ENCODE measurements around the gene KCTD17. TPM values are rescaled to one million over a fixed set of nuclear protein-coding genes. Genes with fewer than 3 reads are reported as not detected.

The KCTD17 gene
- polyA plus RNA-seq, 3 donors = 8.4 to 40.0 (median 9.0) TPM

DNA sequence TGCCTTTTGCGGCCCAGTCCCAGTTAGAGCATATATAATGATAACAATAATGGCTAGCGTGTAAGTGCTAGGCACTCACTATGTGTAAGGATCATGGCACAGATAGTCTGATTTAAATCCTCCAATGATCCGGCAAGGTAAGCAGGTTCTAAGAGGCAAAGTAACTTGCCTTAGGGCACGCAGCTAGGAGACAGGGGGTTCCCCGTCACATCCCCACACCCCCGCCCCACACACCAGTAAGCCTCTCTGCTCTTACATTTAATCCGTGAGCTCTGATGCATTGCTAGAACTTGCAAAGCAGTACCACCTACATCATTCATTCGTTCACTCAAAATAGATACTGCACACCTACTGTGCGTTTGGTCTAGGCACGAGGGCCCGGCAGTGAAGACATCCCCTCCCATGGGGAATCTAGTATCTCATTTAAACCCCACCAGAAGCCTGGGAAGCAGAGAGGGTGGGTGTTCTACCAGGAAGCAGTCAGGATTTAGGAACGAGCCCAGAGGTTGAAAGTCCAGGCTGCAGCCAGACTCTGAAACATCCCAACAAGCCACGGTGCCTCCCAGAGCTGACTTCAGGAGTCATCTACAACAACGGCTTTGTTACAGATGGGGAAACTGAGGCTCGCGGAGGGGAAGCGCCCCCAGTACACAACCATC lies 37.3 kb downstream of the KCTD17 start:
- H3K79me2 ChIP-seq (ENCODE audit: insufficient read depth, low read length) = no peaks in the 10 kb centered on the region
- H3K4me3 ChIP-seq (replicated peaks in 1 of 3; ENCODE audit: low read depth in 2 of 3, low read length in 3 of 3) = no peak overlapping the region
- TF ChIP-seq, protein P1, sequence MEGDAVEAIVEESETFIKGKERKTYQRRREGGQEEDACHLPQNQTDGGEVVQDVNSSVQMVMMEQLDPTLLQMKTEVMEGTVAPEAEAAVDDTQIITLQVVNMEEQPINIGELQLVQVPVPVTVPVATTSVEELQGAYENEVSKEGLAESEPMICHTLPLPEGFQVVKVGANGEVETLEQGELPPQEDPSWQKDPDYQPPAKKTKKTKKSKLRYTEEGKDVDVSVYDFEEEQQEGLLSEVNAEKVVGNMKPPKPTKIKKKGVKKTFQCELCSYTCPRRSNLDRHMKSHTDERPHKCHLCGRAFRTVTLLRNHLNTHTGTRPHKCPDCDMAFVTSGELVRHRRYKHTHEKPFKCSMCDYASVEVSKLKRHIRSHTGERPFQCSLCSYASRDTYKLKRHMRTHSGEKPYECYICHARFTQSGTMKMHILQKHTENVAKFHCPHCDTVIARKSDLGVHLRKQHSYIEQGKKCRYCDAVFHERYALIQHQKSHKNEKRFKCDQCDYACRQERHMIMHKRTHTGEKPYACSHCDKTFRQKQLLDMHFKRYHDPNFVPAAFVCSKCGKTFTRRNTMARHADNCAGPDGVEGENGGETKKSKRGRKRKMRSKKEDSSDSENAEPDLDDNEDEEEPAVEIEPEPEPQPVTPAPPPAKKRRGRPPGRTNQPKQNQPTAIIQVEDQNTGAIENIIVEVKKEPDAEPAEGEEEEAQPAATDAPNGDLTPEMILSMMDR (IDR thresholded peaks at IDR 0.05) = no peak
- 91% methylated on average over 13 of the region's 17 CpGs for WGBS (ENCODE audit: insufficient coverage)
- Mint-ChIP-seq H3K9me3 (no peaks in the 10 kb centered on the region), H3K4me1 (no peaks in the 10 kb centered on the region), H3K27me3 (ENCODE audit: low read depth in 3 of 3) (peaks cover 4 to 15% (median 10%) of the 10 kb centered on the region in 3 donors), H3K36me3 (no peaks in the 10 kb centered on the region), H3K4me3 (no peak overlapping the region), H3K27ac (no peak overlapping the region)
- H3K4me2 ChIP-seq (replicated peaks; ENCODE audit: extremely low read depth, low read length, poor library complexity, severe bottlenecking) = no peak overlapping the region
- no peaks in the 10 kb centered on the region for H3K4me1 ChIP-seq (ENCODE audit: control insufficient read depth in 1 of 2, insufficient read depth in 2 of 2, low read length in 2 of 2)
- no peaks in the 10 kb centered on the region for H3K36me3 ChIP-seq (replicated peaks in 1 of 2; ENCODE audit: control insufficient read depth in 1 of 2, insufficient read depth in 2 of 2, low read length in 2 of 2)
- intact Hi-C loops (cut with micrococcal nuclease) = no loop called here
- no peak overlapping the region for H2AFZ ChIP-seq (ENCODE audit: insufficient read depth, low read depth, low read length, poor library complexity, severe bottlenecking)
- H3K27me3 ChIP-seq (ENCODE audit: control insufficient read depth in 2 of 2, insufficient read depth in 2 of 2, low read length in 2 of 2) = no peaks in the 10 kb centered on the region
- no peaks in the 10 kb centered on the region for H3K9me3 ChIP-seq (replicated peaks in 1 of 2; ENCODE audit: control insufficient read depth in 1 of 2, insufficient read depth in 1 of 2, low read length in 2 of 2)
- no peak overlapping the region for H3K27ac ChIP-seq (ENCODE audit: low read depth in 1 of 2, low read length in 2 of 2)
- no peak for DNase-seq
- H3K9ac ChIP-seq (ENCODE audit: insufficient read depth, low read length, poor library complexity, severe bottlenecking) = no peak overlapping the region
- H4K20me1 ChIP-seq (ENCODE audit: insufficient read depth, low read length) = no peaks in the 10 kb centered on the region

DNA sequence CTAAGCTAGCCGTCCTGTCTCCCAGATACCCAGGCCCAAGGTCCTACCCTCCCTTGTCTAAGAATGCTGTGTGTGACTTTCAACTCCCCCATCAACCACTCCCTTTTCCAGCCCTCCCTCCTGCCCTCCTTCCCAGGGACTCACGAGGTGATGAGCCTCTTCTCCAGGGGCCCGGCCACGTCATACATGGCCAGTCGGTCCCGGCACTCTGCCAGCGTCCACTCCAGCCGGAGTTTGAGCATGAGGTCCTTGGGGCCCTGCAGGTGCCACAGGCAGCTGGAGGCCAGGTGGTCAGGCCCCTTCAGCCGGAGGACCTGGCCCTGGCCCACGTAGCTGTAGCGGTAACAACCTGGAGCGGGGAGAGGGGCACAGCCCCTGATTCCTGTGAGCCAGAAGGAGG lies 37.9 kb downstream of the KCTD17 start:
- DNase-seq = no peak
- H3K27ac ChIP-seq (ENCODE audit: low read depth in 1 of 2, low read length in 2 of 2) = no peak overlapping the region
- no peaks in the 10 kb centered on the region for H3K79me2 ChIP-seq (ENCODE audit: insufficient read depth, low read length)
- intact Hi-C loops (cut with micrococcal nuclease) = no loop called here
- Mint-ChIP-seq H3K4me1 (no peaks in the 10 kb centered on the region), H3K36me3 (no peaks in the 10 kb centered on the region), H3K27me3 (ENCODE audit: low read depth in 3 of 3) (peaks cover 2 to 12% (median 10%) of the 10 kb centered on the region in 3 donors), H3K27ac (no peak overlapping the region), H3K4me3 (no peak overlapping the region), H3K9me3 (no peaks in the 10 kb centered on the region)
- H2AFZ ChIP-seq (ENCODE audit: insufficient read depth, low read depth, low read length, poor library complexity, severe bottlenecking) = no peak overlapping the region
- no peaks in the 10 kb centered on the region for H3K36me3 ChIP-seq (replicated peaks in 1 of 2; ENCODE audit: control insufficient read depth in 1 of 2, insufficient read depth in 2 of 2, low read length in 2 of 2)
- no peak overlapping the region for H3K9ac ChIP-seq (ENCODE audit: insufficient read depth, low read length, poor library complexity, severe bottlenecking)
- H3K9me3 ChIP-seq (replicated peaks in 1 of 2; ENCODE audit: control insufficient read depth in 1 of 2, insufficient read depth in 1 of 2, low read length in 2 of 2) = no peaks in the 10 kb centered on the region
- 86% methylated on average over 12 of the region's 12 CpGs for WGBS (ENCODE audit: insufficient coverage)
- TF ChIP-seq, protein P1 (IDR thresholded peaks at IDR 0.05) = no peak
- no peak overlapping the region for H3K4me3 ChIP-seq (replicated peaks in 1 of 3; ENCODE audit: low read depth in 2 of 3, low read length in 3 of 3)
- no peak overlapping the region for H3K4me2 ChIP-seq (replicated peaks; ENCODE audit: extremely low read depth, low read length, poor library complexity, severe bottlenecking)
- H4K20me1 ChIP-seq (ENCODE audit: insufficient read depth, low read length) = no peaks in the 10 kb centered on the region
- H3K27me3 ChIP-seq (ENCODE audit: control insufficient read depth in 2 of 2, insufficient read depth in 2 of 2, low read length in 2 of 2) = no peaks in the 10 kb centered on the region
- H3K4me1 ChIP-seq (ENCODE audit: control insufficient read depth in 1 of 2, insufficient read depth in 2 of 2, low read length in 2 of 2) = no peaks in the 10 kb centered on the region
